Keratinocyte (primary cell): Measurements from ENCODE around the gene PLXNB3. TPM values are rescaled to one million over a fixed set of nuclear protein-coding genes. Genes with fewer than 3 reads are reported as not detected.
"Not testable (repeated sequence)": the region's sequence is repeated elsewhere in the genome, so short reads cannot be mapped to it uniquely, and the experiment has no call there.

Experiments
- DNase-seq: peaks from one replicate; pipeline ENCODE4 v3.0.0-alpha.2; 2011; ENCODE audit warnings: low read depth, missing footprints, low spot score
- FAIRE-seq: peaks from 2 replicates; lab custom pipeline; 2011; peaks lifted over from hg19 to GRCh38; lab: Jason Lieb, UNC
- H2AFZ ChIP-seq: 2 replicates; pipeline ENCODE4 v1.6.0; 2012; ENCODE audit warnings: low read length, control low read depth, inconsistent platforms; ENCODE audit not compliant: control insufficient read depth
- H3K27ac ChIP-seq: 2 replicates; pipeline ENCODE4 v1.5.1; 2011; ENCODE audit warnings: low read length; ENCODE audit not compliant: control insufficient read depth, insufficient read depth
- H3K27me3 ChIP-seq: 3 replicates; pipeline ENCODE4 v1.6.0; 2011; ENCODE audit warnings: low read length; ENCODE audit not compliant: control insufficient read depth, insufficient read depth; ENCODE audit errors: extremely low read depth
- H3K36me3 ChIP-seq, 2 experiments: 2 replicates in 1 of 2; 3 replicates in 1 of 2; pipeline ENCODE4 v1.5.1; 2011; ENCODE audit warnings: low read length in 2 of 2, mild to moderate bottlenecking in 1 of 2; ENCODE audit not compliant: control insufficient read depth in 2 of 2, insufficient read depth in 2 of 2; ENCODE audit errors: extremely low read depth in 1 of 2
- H3K4me1 ChIP-seq: 3 replicates; pipeline ENCODE4 v1.5.1; 2011; ENCODE audit warnings: low read length; ENCODE audit not compliant: control insufficient read depth, insufficient read depth; ENCODE audit errors: extremely low read depth
- H3K4me2 ChIP-seq: 3 replicates; pipeline ENCODE4 v1.6.0; 2011; ENCODE audit warnings: low read depth, low read length; ENCODE audit not compliant: control insufficient read depth, insufficient read depth; ENCODE audit errors: extremely low read depth
- H3K4me3 ChIP-seq, 3 experiments: fragments of 200-600 bp in 1 of 3; sonication (generic) in 1 of 3; 2 replicates in 2 of 3; 3 replicates in 1 of 3; pipeline ENCODE4 v1.5.1; 2011 to 2016; ENCODE audit warnings: low read length in 3 of 3, mild to moderate bottlenecking in 3 of 3, control low read depth in 2 of 3, inconsistent platforms in 1 of 3, low read depth in 1 of 3, mixed read lengths in 1 of 3, mixed run types in 1 of 3, moderate library complexity in 1 of 3; ENCODE audit not compliant: control insufficient read depth in 2 of 3, insufficient read depth in 2 of 3; ENCODE audit errors: extremely low read depth in 1 of 3
- H3K79me2 ChIP-seq: 2 replicates; pipeline ENCODE4 v1.6.0; 2012; ENCODE audit warnings: low read length; ENCODE audit not compliant: control insufficient read depth, insufficient read depth
- H3K9ac ChIP-seq: 3 replicates; pipeline ENCODE4 v1.6.0; 2011; ENCODE audit warnings: low read length; ENCODE audit not compliant: control insufficient read depth, insufficient read depth; ENCODE audit errors: extremely low read depth
- H3K9me1 ChIP-seq: 3 replicates; pipeline ENCODE4 v1.6.0; 2011; ENCODE audit warnings: low read length; ENCODE audit not compliant: control insufficient read depth, insufficient read depth; ENCODE audit errors: extremely low read depth
- H3K9me3 ChIP-seq: 2 replicates; pipeline ENCODE4 v1.5.1; 2012; ENCODE audit warnings: low read depth, low read length; ENCODE audit not compliant: control insufficient read depth
- H4K20me1 ChIP-seq: 3 replicates; pipeline ENCODE4 v1.6.0; 2011; ENCODE audit warnings: low read length; ENCODE audit not compliant: control insufficient read depth, insufficient read depth; ENCODE audit errors: extremely low read depth
- CTCF ChIP-seq, 3 experiments: IDR thresholded peaks in 1 of 3; conservative IDR thresholded peaks in 1 of 3; optimal IDR thresholded peaks in 1 of 3; 2 replicates in 2 of 3; 3 replicates in 1 of 3; pipeline versions ENCODE3 to v1.5.1; 2011; ENCODE audit warnings: low read length in 3 of 3, mild to moderate bottlenecking in 3 of 3, moderate library complexity in 2 of 3, control low read depth in 1 of 3, inconsistent platforms in 1 of 3; ENCODE audit not compliant: insufficient read depth in 2 of 3; ENCODE audit errors: extremely low read depth in 1 of 3
- EZH2 ChIP-seq: IDR thresholded peaks from one replicate; pipeline ENCODE4 v1.6.1; 2012; ENCODE audit warnings: inconsistent platforms, mild to moderate bottlenecking, low read length, moderate library complexity
- dilution Hi-C: fragments of 300-500 bp; cut with MboI; formaldehyde crosslinking; loops from one replicate; pipeline ENCODE4 v1.7.0; 2020; ENCODE audit warnings: low sequenced_read_pairs; ENCODE audit not compliant: extremely low pct_ligation_motif_present
- polyA plus RNA-seq, 5 experiments: library from polyadenylated mRNA; depleted of rRNA in 3 of 5; stranded (reverse) in 3 of 5; stranded (forward) in 1 of 5; unstranded in 1 of 5; fragments of >200 nt; gene quantifications; 1 replicate in 1 of 5; 2 replicates in 3 of 5; 3 replicates in 1 of 5; pipeline versions ENCODE4 v1.2.1 to v1.2.3, GENCODE V29; 2011 to 2012; ENCODE audit warnings: missing spikeins in 2 of 5, low read depth in 1 of 5, low replicate concordance in 1 of 5

Gene PLXNB3
- polyA plus RNA-seq, 1 donor (not counting 4 experiments of a cell fraction or from before 2014, with no cell fraction given) = 7.2 TPM

GRCh38 chrX:153740631-153741222 is 23.3 kb upstream of the PLXNB3 start:
- DNase-seq = no peak
- FAIRE-seq = no peak
- no peaks in the 10 kb centered on the region for H3K79me2 ChIP-seq
- dilution Hi-C loops = no loop called here
- no peaks in the 10 kb centered on the region for H3K36me3 ChIP-seq
- H3K9ac ChIP-seq = no peak overlapping the region
- H3K9me3 ChIP-seq = no peaks in the 10 kb centered on the region
- no peak overlapping the region for H3K4me3 ChIP-seq
- TF ChIP-seq CTCF (optimal IDR thresholded peaks at IDR 0.05 in 1 of 3, IDR thresholded peaks at IDR 0.05 in 1 of 3, conservative IDR thresholded peaks at IDR 0.05 in 1 of 3; ENCODE audit: extremely low read depth in 1 of 3, insufficient read depth in 2 of 3, low read length in 3 of 3) (no peak), EZH2 (no peak)
- no peak overlapping the region for H3K4me2 ChIP-seq
- no peak overlapping the region for H2AFZ ChIP-seq
- no peaks in the 10 kb centered on the region for H3K9me1 ChIP-seq
- no peak overlapping the region for H3K27ac ChIP-seq
- H3K4me1 ChIP-seq = peaks cover 7% of the 10 kb centered on the region
- H3K27me3 ChIP-seq = no peaks in the 10 kb centered on the region
- no peaks in the 10 kb centered on the region for H4K20me1 ChIP-seq

- no peak for DNase-seq
- no peak overlapping the region for H3K27ac ChIP-seq
- no peak overlapping the region for H3K4me2 ChIP-seq
- no peak overlapping the region for H3K9ac ChIP-seq
- peaks cover 7% of the 10 kb centered on the region for H3K4me1 ChIP-seq
- H2AFZ ChIP-seq = no peak overlapping the region
- no peaks in the 10 kb centered on the region for H3K9me3 ChIP-seq
- dilution Hi-C loops = no loop called here
- no peaks in the 10 kb centered on the region for H3K36me3 ChIP-seq
- TF ChIP-seq EZH2 (no peak), CTCF (optimal IDR thresholded peaks at IDR 0.05 in 1 of 3, IDR thresholded peaks at IDR 0.05 in 1 of 3, conservative IDR thresholded peaks at IDR 0.05 in 1 of 3; ENCODE audit: extremely low read depth in 1 of 3, insufficient read depth in 2 of 3, low read length in 3 of 3) (no peak)
- no peaks in the 10 kb centered on the region for H3K27me3 ChIP-seq
- no peaks in the 10 kb centered on the region for H3K9me1 ChIP-seq
- no peaks in the 10 kb centered on the region for H4K20me1 ChIP-seq
- H3K4me3 ChIP-seq = no peak overlapping the region
- FAIRE-seq = no peak
- no peaks in the 10 kb centered on the region for H3K79me2 ChIP-seq
Measured at GRCh38 chrX:153741446-153741845, 22.6 kb upstream of the PLXNB3 start.

DNA sequence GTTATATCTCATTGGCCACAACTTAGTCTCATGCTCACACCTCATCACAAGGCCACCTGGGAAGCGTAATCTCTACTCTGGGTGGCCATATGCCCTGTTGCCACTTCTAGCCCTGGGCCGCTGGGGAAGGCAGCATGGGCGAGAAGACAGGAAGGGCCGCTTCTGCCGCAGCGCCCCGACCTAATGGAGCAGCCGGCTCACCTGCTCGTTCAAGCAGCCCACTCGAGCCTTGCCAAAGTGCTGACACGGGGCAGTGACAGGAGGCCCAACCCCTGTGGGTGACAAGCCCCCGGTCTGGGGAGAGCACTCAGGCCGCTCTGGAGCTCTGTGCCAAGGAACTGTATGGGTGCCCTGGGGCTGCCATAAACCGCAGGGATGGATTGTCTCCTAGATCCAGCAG is 21.9 kb upstream of the PLXNB3 start:
- H3K27me3 ChIP-seq, H3K36me3 ChIP-seq, H4K20me1 ChIP-seq, H3K9ac ChIP-seq, H3K4me1 ChIP-seq, dilution Hi-C loops, H2AFZ ChIP-seq, H3K27ac ChIP-seq, DNase-seq, H3K79me2 ChIP-seq, H3K4me2 ChIP-seq, H3K9me1 ChIP-seq, H3K4me3 ChIP-seq, H3K9me3 ChIP-seq, FAIRE-seq: not testable (repeated sequence)

DNA sequence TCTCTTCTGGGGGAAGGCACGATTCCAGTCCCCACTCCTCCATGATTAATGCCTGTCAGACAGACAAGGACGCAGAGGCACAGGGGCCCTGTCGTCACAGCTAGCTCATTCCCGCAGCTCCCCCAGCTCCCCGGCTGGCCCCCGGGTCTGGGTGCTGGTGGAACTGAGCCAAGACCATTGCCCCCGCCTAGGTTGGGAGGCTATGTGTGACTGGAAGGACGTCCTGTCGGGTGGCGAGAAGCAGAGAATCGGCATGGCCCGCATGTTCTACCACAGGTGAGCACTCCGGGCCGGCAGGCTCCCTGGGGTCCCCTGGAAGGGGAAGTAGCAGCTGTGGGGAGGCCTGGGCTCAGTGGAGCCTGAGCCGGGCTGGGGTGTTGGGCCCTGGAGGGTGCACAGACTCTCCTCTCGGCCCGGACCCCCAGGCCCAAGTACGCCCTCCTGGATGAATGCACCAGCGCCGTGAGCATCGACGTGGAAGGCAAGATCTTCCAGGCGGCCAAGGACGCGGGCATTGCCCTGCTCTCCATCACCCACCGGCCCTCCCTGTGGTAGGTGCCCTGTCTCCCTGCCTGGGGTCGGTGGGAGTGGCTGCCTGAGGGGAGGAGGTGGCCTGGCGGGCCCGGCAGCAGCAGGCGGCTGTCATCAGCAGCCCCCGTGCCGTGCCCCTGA is 21.1 kb upstream of the PLXNB3 start:
- H3K27ac ChIP-seq, dilution Hi-C loops, H4K20me1 ChIP-seq, H3K27me3 ChIP-seq, H3K4me2 ChIP-seq, H3K4me1 ChIP-seq, DNase-seq, H3K9me1 ChIP-seq, H2AFZ ChIP-seq, H3K9ac ChIP-seq, H3K4me3 ChIP-seq, H3K9me3 ChIP-seq, H3K79me2 ChIP-seq, FAIRE-seq, H3K36me3 ChIP-seq: not testable (repeated sequence)
